BE2C (cell line): ENCODE measurements around the gene TMA7.

Experiments used
- DNase-seq: peaks from one replicate; pipeline ENCODE4 v3.0.0-alpha.2; 2020
- H3K27me3 ChIP-seq: fragments of 250-450 bp; sonication (Bioruptor Pico); 2 replicates; pipeline ENCODE4 v1.5.1; 2020; ENCODE audit warnings: mild to moderate bottlenecking
- H3K36me3 ChIP-seq: fragments of 250-450 bp; sonication (Bioruptor Pico); 2 replicates; pipeline ENCODE4 v1.5.1; 2020; ENCODE audit warnings: mild to moderate bottlenecking
- H3K4me1 ChIP-seq: fragments of 250-450 bp; sonication (Bioruptor Pico); 2 replicates; pipeline ENCODE4 v1.5.1; 2020
- H3K4me3 ChIP-seq: 2 replicates; pipeline ENCODE4 v1.5.1; 2011; ENCODE audit warnings: low read depth, low read length
- H3K9me3 ChIP-seq: fragments of 250-450 bp; sonication (Bioruptor Pico); 2 replicates; pipeline ENCODE4 v1.5.1; 2020
- TF ChIP-seq, protein P1 (sequence below): IDR thresholded peaks from 2 replicates; pipeline ENCODE4 v1.5.1; 2012; ENCODE audit warnings: mild to moderate bottlenecking, low read depth, low read length

TMA7 gene

DNA sequence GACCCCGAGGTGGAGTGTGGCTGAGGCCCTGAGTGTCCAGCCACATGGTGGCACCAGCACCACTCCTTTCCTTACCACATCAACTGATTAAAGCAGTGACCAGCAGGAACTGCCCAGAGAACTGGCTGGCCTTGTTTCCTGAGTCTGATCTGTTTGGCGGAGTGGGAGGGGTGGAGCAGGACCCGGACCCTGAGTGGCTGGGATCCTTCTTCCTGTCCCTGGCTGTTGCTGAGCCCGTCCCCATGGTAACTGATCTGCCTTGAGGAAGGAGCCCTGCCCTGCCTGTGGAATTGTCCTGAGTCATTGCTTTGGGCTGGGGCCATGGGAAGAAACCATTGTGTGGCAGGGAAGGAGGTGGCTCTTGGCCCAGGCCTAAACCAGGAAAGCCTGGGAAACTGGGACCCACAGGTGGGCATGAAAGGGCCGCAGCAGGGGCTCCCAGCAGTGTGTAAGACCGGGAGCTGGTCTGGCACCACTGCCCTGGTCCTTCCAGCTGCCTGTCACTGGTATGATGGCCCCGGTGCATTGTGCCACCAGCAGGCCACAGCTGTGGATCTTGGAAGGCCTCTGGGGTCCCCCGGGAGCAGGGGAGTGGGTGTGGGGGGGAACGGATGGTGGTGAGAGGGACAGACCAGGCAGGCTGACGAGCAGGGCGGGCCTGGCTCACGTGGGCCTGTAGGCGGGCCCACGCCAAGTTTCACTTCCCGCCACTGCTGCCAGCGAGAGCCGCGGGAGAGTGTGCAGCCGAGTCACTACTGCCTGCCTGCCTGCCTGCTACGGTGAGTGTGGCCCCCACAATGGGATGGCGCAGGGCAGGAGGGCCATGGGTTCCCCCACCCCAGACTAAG is 25.7 kb downstream of the TMA7 start:
- Histone ChIP-seq H3K27me3 (no peaks in the 10 kb centered on the region), H3K36me3 (peaks cover 8% of the 10 kb centered on the region; the same call in 1 of the 2 replicates), H3K9me3 (no peaks in the 10 kb centered on the region), H3K4me3 (peak overlapping the region; percentile 65), H3K4me1 (peaks cover 3% of the 10 kb centered on the region)
- TF ChIP-seq, protein P1, sequence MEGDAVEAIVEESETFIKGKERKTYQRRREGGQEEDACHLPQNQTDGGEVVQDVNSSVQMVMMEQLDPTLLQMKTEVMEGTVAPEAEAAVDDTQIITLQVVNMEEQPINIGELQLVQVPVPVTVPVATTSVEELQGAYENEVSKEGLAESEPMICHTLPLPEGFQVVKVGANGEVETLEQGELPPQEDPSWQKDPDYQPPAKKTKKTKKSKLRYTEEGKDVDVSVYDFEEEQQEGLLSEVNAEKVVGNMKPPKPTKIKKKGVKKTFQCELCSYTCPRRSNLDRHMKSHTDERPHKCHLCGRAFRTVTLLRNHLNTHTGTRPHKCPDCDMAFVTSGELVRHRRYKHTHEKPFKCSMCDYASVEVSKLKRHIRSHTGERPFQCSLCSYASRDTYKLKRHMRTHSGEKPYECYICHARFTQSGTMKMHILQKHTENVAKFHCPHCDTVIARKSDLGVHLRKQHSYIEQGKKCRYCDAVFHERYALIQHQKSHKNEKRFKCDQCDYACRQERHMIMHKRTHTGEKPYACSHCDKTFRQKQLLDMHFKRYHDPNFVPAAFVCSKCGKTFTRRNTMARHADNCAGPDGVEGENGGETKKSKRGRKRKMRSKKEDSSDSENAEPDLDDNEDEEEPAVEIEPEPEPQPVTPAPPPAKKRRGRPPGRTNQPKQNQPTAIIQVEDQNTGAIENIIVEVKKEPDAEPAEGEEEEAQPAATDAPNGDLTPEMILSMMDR, result peak; percentile 54
- peak; percentile 88 for DNase-seq

DNA sequence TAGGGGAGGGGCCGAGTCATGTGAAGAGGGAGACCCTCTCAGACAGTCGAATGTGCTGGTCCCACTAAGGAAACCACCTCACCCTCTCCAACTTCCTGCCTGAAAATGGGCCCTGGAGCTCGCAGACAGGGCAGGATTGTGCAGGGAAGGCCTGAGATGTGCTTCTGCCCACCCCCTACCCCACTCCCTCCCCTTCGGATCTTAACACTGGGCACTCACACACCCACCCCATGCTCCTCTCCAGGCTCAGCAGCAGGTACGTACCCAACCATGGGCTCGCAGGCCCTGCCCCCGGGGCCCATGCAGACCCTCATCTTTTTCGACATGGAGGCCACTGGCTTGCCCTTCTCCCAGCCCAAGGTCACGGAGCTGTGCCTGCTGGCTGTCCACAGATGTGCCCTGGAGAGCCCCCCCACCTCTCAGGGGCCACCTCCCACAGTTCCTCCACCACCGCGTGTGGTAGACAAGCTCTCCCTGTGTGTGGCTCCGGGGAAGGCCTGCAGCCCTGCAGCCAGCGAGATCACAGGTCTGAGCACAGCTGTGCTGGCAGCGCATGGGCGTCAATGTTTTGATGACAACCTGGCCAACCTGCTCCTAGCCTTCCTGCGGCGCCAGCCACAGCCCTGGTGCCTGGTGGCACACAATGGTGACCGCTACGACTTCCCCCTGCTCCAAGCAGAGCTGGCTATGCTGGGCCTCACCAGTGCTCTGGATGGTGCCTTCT is 26.5 kb downstream of the TMA7 start:
- TF ChIP-seq, protein P1, result no peak
- peak overlapping the region; percentile 65 for H3K4me3 ChIP-seq
- DNase-seq, result no peak
- H3K4me1 ChIP-seq, result peaks cover 3% of the 10 kb centered on the region
- H3K27me3 ChIP-seq, result no peaks in the 10 kb centered on the region
- peaks cover 8% of the 10 kb centered on the region; the same call in 1 of the 2 replicates for H3K36me3 ChIP-seq
- no peaks in the 10 kb centered on the region for H3K9me3 ChIP-seq

DNA sequence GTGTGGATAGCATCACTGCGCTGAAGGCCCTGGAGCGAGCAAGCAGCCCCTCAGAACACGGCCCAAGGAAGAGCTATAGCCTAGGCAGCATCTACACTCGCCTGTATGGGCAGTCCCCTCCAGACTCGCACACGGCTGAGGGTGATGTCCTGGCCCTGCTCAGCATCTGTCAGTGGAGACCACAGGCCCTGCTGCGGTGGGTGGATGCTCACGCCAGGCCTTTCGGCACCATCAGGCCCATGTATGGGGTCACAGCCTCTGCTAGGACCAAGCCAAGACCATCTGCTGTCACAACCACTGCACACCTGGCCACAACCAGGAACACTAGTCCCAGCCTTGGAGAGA is 27.0 kb downstream of the TMA7 start:
- Histone ChIP-seq H3K36me3 (peaks cover 8% of the 10 kb centered on the region; the same call in 1 of the 2 replicates), H3K4me1 (peaks cover 3% of the 10 kb centered on the region), H3K4me3 (peak overlapping the region; percentile 65), H3K27me3 (no peaks in the 10 kb centered on the region), H3K9me3 (no peaks in the 10 kb centered on the region)
- DNase-seq, result no peak
- TF ChIP-seq, protein P1, result no peak

DNA sequence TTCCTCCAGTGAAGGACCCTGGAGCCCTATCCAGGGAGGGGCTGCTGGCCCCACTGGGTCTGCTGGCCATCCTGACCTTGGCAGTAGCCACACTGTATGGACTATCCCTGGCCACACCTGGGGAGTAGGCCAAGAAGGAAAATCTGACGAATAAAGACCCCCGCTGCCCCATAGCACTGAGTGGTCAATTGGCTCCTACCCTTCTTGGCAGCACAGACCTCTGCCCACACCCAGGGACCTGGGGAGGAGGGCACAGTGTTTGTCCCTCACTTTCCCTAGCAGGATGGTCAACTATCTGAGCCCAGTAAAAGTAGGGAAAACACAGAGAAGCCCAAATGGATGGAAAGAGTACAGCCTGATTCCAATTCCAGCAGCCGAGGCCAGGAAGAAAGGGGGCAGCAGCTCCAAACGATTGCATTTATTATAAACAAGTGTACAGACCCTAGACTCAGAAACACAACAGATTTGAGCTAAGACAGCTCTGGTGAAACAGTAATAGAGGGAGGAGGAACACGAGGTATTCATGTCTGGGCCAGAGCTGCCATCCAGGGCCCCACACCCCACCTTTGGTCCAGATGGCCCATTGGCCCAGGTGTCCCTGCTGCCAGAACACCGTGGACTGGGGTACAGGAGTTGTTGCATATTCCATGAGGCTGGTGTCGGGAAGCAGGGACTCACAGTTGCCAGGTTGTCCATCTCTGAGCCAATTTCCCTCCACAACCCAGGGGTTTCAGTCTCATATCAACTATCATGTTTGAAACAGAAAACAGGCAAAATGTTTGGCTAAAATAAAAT is 27.6 kb downstream of the TMA7 start:
- Histone ChIP-seq H3K4me1 (peaks cover 3% of the 10 kb centered on the region), H3K9me3 (no peaks in the 10 kb centered on the region), H3K36me3 (peaks cover 8% of the 10 kb centered on the region; the same call in 1 of the 2 replicates), H3K27me3 (no peaks in the 10 kb centered on the region), H3K4me3 (peak overlapping the region; percentile 65)
- TF ChIP-seq, protein P1, result no peak
- DNase-seq, result no peak

DNA sequence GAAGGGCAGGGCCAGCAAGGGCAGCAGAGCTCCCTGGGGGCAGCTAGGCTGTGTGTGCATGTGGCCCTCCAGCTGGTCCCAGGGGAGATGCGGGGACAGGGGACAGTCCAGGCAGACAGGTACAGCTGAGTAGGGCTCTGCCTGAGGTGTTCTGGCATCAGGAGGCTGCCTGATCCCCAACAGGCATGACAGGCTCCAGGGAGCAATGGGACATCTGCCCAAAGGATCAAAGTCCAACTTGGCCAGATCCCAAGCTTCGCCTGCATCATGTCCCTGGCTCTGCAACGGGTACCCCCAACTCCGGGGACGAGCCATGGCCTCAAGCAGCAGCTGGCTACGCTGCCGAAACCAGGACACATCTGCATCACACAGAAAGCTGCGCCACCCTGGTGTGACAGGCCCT is 28.3 kb downstream of the TMA7 start:
- Histone ChIP-seq H3K27me3 (no peaks in the 10 kb centered on the region), H3K4me3 (no peak overlapping the region; the same call in 1 of the 2 replicates), H3K36me3 (peaks cover 8% of the 10 kb centered on the region; the same call in 1 of the 2 replicates), H3K4me1 (peaks cover 3% of the 10 kb centered on the region), H3K9me3 (no peaks in the 10 kb centered on the region)
- peak; percentile 39 for DNase-seq
- TF ChIP-seq, protein P1, result no peak
